HepG2 (cell line): ENCODE results near the gene POMT2. TPM values are rescaled to one million over a fixed set of nuclear protein-coding genes. Genes with fewer than 3 reads are reported as not detected.

Source experiments
- AKAP8 ChIP-seq: sonication (generic); formaldehyde crosslinking; IDR thresholded peaks from 2 replicates; pipeline ENCODE4 v1.5.1; 2020; ENCODE audit warnings: mild to moderate bottlenecking, missing genetic modification reagents
- CHD4 ChIP-seq: fragments of 200-600 bp; sonication (generic); IDR thresholded peaks from 2 replicates; pipeline ENCODE4 v1.7.0; 2017; ENCODE audit warnings: mild to moderate bottlenecking, low read length, borderline replicate concordance
- HDAC1 ChIP-seq: sonication (generic); formaldehyde crosslinking; IDR thresholded peaks from 2 replicates; pipeline ENCODE4 v1.5.1; 2020; ENCODE audit warnings: mild to moderate bottlenecking, missing genetic modification reagents
- HNRNPL ChIP-seq: fragments of 200-400 bp; formaldehyde crosslinking; IDR thresholded peaks from 2 replicates; pipeline ENCODE4 v1.6.1; 2017; ENCODE audit warnings: mild to moderate bottlenecking, low read depth, low read length
- MXI1 ChIP-seq: IDR thresholded peaks from 3 replicates; pipeline ENCODE4 v1.6.1; 2012; ENCODE audit warnings: low read depth, low read length, inconsistent platforms, borderline replicate concordance
- NR2F6 ChIP-seq, 2 experiments: IDR thresholded peaks; 2 replicates each; pipeline ENCODE4 v1.6.1; 2016; ENCODE audit warnings: antibody characterized with exemption in 1 of 2, mild to moderate bottlenecking in 1 of 2
- SAP130 ChIP-seq: IDR thresholded peaks from 2 replicates; pipeline ENCODE4 v1.6.1; 2016; ENCODE audit warnings: low read depth
- SMC3 ChIP-seq: IDR thresholded peaks from 2 replicates; pipeline ENCODE4 v1.6.1; 2011; ENCODE audit warnings: low read length, improper control_type of control experiment
- SOX6 ChIP-seq, 2 experiments: fragments of 450-650 bp in 1 of 2; sonication (generic) in 1 of 2; formaldehyde crosslinking in 1 of 2; IDR thresholded peaks; 2 replicates each; pipeline versions ENCODE4 v1.4.0 to v1.6.1; 2017 to 2020; ENCODE audit warnings: antibody characterized with exemption in 1 of 2, mild to moderate bottlenecking in 1 of 2, missing genetic modification reagents in 1 of 2
- TBL1XR1 ChIP-seq: fragments of 150-350 bp; IDR thresholded peaks from 2 replicates; pipeline ENCODE4 v1.6.1; 2014; ENCODE audit warnings: borderline replicate concordance, low read length; ENCODE audit not compliant: partially characterized antibody
- TBX2 ChIP-seq: sonication (generic); formaldehyde crosslinking; IDR thresholded peaks from 2 replicates; pipeline ENCODE4 v1.5.0; 2020; ENCODE audit warnings: missing genetic modification reagents, mild to moderate bottlenecking, borderline replicate concordance
- TEAD3 ChIP-seq: optimal IDR thresholded peaks from 2 replicates; pipeline ENCODE3; 2016; ENCODE audit warnings: borderline replicate concordance
- TRIM24 ChIP-seq: sonication (generic); formaldehyde crosslinking; IDR thresholded peaks from 2 replicates; pipeline ENCODE4 v1.8.0; 2022; ENCODE audit warnings: mild to moderate bottlenecking, missing genetic modification reagents
- ZFP36L2 ChIP-seq: sonication (generic); formaldehyde crosslinking; IDR thresholded peaks from 2 replicates; pipeline ENCODE4 v1.4.0; 2020; ENCODE audit warnings: missing genetic modification reagents
- ZFP37 ChIP-seq: sonication (generic); formaldehyde crosslinking; IDR thresholded peaks from 2 replicates; pipeline ENCODE4 v1.4.0; 2020; ENCODE audit warnings: missing genetic modification reagents, borderline replicate concordance
- ZNF24 ChIP-seq: fragments of 450-650 bp; IDR thresholded peaks from 2 replicates; pipeline ENCODE4 v1.6.1; 2017; ENCODE audit warnings: antibody characterized with exemption, mild to moderate bottlenecking
- ZNF282 ChIP-seq: fragments of 450-650 bp; IDR thresholded peaks from 2 replicates; pipeline ENCODE4 v1.6.1; 2018; ENCODE audit not compliant: partially characterized antibody
- ZNF724P ChIP-seq: sonication (generic); formaldehyde crosslinking; IDR thresholded peaks from 2 replicates; pipeline ENCODE4 v1.8.0; 2022; ENCODE audit warnings: missing genetic modification reagents, borderline replicate concordance
- ZSCAN29 ChIP-seq: sonication (generic); formaldehyde crosslinking; conservative IDR thresholded peaks from 2 replicates; pipeline ENCODE4 v1.4.0; 2020; ENCODE audit warnings: mild to moderate bottlenecking, missing genetic modification reagents
- polyA plus RNA-seq, 8 experiments: library from polyadenylated mRNA; depleted of rRNA in 3 of 8; stranded (reverse) in 7 of 8; unstranded in 1 of 8; fragments of >200 nt; fragmentation: Illumina TruSeq in 4 of 8; extraction: Trizol in 4 of 8; gene quantifications; 2 replicates each; pipeline versions ENCODE4 v1.2.1 to v1.2.3, GENCODE V29; 2011 to 2016; ENCODE audit warnings: low read depth in 4 of 8, missing spikeins in 1 of 8, mixed read lengths in 1 of 8; ENCODE audit not compliant: insufficient read depth in 1 of 8
- total RNA-seq, 5 experiments: library from RNA; depleted of rRNA; stranded (reverse); fragments of >200 nt; fragmentation: Illumina TruSeq; extraction: Trizol; gene quantifications; 2 replicates each; pipeline ENCODE4 v1.2.3, GENCODE V29; 2016; ENCODE audit warnings: low read depth in 1 of 5
- TF ChIP-seq, protein P1 (sequence below): IDR thresholded peaks from 2 replicates; pipeline ENCODE4 v1.6.1; 2016; ENCODE audit warnings: low read depth
- TF ChIP-seq, protein P2 (sequence below): IDR thresholded peaks from 2 replicates; pipeline ENCODE4 v1.6.1; 2016; ENCODE audit warnings: low read depth, borderline replicate concordance
- TF ChIP-seq, protein P3 (sequence below): sonication (generic); formaldehyde crosslinking; conservative IDR thresholded peaks from 2 replicates; pipeline ENCODE4 v1.4.0; 2020; ENCODE audit warnings: mild to moderate bottlenecking, missing genetic modification reagents, moderate library complexity
- TF ChIP-seq, protein P4 (sequence below): IDR thresholded peaks from 2 replicates; pipeline ENCODE4 v1.6.1; 2016; ENCODE audit warnings: missing biosample characterization, missing genetic modification reagents, low read depth
- TF ChIP-seq, protein P5 (sequence below): IDR thresholded peaks from 2 replicates; pipeline ENCODE4 v1.6.1; 2016; ENCODE audit warnings: missing compliant biosample characterization, missing genetic modification reagents, borderline replicate concordance

POMT2 gene
- total and polyA plus RNA-seq, 2 of the 13 experiments (the other 11 are each of a cell fraction or from before 2014, with no cell fraction given), result 15.3 to 15.9 TPM

DNA sequence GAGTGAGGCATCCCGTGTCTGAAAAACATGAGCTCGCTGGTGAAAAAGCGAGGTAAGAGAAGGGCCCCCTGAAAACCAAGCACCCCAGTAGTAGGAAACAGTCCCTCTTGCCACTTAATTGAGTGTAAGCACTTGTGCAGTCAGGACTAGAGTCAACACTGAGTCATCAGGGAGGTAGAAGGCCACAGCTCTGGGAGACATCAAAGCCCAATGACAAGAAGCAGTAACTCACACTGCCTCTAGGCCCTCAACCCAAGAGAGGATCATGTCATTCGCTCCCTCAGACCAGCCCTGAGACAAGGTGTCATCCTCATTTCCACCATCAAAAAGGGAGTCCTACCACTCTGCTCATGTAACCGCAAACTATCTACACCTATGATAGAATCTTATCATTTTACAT is 17.8 kb downstream of the POMT2 start (continued):
- TF ChIP-seq ZFP37 (CRISPR knock-in tag) (no peak), SMC3 (0 out of 2 replicates have a peak, but pooled peaks have one; percentile 5), TBL1XR1 (no peak), HDAC1 (no peak), CHD4 (no peak), AKAP8 (CRISPR knock-in tag) (no peak), HNRNPL (no peak), MXI1 (peak; percentile 28; the same call in 1 of the 3 replicates), ZFP36L2 (CRISPR knock-in tag) (no peak), TRIM24 (CRISPR knock-in tag) (no peak), TEAD3 (peak; percentile 43), ZNF282 (no peak), NR2F6 (IDR thresholded peaks at IDR 0.05) (no peak), NR2F6 (CRISPR knock-in tag; IDR thresholded peaks at IDR 0.05) (peak; percentile 41; the same call in 1 of the 2 replicates), ZNF724P (CRISPR knock-in tag) (no peak), SAP130 (CRISPR knock-in tag) (peak; percentile 86), ZNF24 (no peak), SOX6 (IDR thresholded peaks at IDR 0.05) (no peak), SOX6 (CRISPR knock-in tag; IDR thresholded peaks at IDR 0.05) (no peak), TBX2 (CRISPR knock-in tag) (peak; percentile 42; the same call in 1 of the 2 replicates), ZSCAN29 (no peak)
- TF ChIP-seq, protein P1, sequence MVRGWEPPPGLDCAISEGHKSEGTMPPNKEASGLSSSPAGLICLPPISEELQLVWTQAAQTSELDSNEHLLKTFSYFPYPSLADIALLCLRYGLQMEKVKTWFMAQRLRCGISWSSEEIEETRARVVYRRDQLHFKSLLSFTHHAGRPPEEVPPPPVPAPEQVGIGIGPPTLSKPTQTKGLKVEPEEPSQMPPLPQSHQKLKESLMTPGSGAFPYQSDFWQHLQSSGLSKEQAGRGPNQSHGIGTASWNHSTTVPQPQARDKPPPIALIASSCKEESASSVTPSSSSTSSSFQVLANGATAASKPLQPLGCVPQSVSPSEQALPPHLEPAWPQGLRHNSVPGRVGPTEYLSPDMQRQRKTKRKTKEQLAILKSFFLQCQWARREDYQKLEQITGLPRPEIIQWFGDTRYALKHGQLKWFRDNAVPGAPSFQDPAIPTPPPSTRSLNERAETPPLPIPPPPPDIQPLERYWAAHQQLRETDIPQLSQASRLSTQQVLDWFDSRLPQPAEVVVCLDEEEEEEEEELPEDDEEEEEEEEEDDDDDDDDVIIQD (CRISPR knock-in tag), result 0 out of 2 replicates have a peak, but pooled peaks have one; percentile 38
- TF ChIP-seq, protein P2, sequence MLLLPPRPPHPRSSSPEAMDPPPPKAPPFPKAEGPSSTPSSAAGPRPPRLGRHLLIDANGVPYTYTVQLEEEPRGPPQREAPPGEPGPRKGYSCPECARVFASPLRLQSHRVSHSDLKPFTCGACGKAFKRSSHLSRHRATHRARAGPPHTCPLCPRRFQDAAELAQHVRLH (CRISPR knock-in tag), result 0 out of 2 replicates have a peak, but pooled peaks have one; percentile 15
- TF ChIP-seq, protein P3, sequence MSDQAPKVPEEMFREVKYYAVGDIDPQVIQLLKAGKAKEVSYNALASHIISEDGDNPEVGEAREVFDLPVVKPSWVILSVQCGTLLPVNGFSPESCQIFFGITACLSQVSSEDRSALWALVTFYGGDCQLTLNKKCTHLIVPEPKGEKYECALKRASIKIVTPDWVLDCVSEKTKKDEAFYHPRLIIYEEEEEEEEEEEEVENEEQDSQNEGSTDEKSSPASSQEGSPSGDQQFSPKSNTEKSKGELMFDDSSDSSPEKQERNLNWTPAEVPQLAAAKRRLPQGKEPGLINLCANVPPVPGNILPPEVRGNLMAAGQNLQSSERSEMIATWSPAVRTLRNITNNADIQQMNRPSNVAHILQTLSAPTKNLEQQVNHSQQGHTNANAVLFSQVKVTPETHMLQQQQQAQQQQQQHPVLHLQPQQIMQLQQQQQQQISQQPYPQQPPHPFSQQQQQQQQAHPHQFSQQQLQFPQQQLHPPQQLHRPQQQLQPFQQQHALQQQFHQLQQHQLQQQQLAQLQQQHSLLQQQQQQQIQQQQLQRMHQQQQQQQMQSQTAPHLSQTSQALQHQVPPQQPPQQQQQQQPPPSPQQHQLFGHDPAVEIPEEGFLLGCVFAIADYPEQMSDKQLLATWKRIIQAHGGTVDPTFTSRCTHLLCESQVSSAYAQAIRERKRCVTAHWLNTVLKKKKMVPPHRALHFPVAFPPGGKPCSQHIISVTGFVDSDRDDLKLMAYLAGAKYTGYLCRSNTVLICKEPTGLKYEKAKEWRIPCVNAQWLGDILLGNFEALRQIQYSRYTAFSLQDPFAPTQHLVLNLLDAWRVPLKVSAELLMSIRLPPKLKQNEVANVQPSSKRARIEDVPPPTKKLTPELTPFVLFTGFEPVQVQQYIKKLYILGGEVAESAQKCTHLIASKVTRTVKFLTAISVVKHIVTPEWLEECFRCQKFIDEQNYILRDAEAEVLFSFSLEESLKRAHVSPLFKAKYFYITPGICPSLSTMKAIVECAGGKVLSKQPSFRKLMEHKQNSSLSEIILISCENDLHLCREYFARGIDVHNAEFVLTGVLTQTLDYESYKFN, result peak; percentile 39; the same call in 1 of the 2 replicates
- TF ChIP-seq, protein P4, sequence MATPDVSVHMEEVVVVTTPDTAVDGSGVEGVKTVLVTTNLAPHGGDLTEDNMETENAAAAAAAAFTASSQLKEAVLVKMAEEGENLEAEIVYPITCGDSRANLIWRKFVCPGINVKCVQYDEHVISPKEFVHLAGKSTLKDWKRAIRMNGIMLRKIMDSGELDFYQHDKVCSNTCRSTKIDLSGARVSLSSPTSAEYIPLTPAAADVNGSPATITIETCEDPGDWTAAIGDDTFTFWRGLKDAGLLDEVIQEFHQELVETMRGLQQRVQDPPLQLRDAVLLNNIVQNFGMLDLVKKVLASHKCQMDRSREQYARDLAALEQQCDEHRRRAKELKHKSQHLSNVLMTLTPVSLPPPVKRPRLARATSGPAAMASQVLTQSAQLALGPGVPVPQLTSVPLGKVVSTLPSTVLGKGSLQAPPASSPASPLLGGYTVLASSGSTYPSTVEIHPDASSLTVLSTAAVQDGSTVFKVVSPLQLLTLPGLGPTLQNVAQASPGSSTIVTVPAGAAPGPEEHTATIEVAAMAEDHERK (CRISPR knock-in tag), result no peak
- TF ChIP-seq, protein P5, sequence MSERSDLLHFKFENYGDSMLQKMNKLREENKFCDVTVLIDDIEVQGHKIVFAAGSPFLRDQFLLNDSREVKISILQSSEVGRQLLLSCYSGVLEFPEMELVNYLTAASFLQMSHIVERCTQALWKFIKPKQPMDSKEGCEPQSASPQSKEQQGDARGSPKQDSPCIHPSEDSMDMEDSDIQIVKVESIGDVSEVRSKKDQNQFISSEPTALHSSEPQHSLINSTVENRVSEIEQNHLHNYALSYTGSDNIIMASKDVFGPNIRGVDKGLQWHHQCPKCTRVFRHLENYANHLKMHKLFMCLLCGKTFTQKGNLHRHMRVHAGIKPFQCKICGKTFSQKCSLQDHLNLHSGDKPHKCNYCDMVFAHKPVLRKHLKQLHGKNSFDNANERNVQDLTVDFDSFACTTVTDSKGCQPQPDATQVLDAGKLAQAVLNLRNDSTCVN, result no peak; the same call in 1 of the 2 replicates
